HUES6 (cell line): ENCODE data around the gene MFSD11.
A peak's percentile ranks its signal among the peaks of the same experiment; 100 is the strongest.
"Not testable (repeated sequence)": the region's sequence is repeated elsewhere in the genome, so short reads cannot be mapped to it uniquely, and the experiment has no call there.

Experiments
- H3K27ac ChIP-seq: 2 replicates; pipeline ENCODE4 v1.7.0; 2013; ENCODE audit warnings: low read depth, mild to moderate bottlenecking, low read length, inconsistent platforms
- H3K27me3 ChIP-seq: 2 replicates; pipeline ENCODE4 v1.6.1; 2013; ENCODE audit warnings: low read length; ENCODE audit not compliant: control insufficient read depth, insufficient read depth
- H3K36me3 ChIP-seq: 2 replicates; pipeline ENCODE4 v1.6.1; 2013; ENCODE audit warnings: low read length; ENCODE audit not compliant: control insufficient read depth, insufficient read depth
- H3K4me1 ChIP-seq: 2 replicates; pipeline ENCODE4 v1.6.1; 2013; ENCODE audit warnings: low read length; ENCODE audit not compliant: control insufficient read depth, insufficient read depth
- H3K4me3 ChIP-seq: 2 replicates; pipeline ENCODE4 v1.5.1; 2013; ENCODE audit warnings: low read depth, low read length
- H3K9ac ChIP-seq: one replicate; pipeline ENCODE4 v1.6.1; 2013; ENCODE audit warnings: mild to moderate bottlenecking, low read length
- H3K9me3 ChIP-seq: 2 replicates; pipeline ENCODE4 v1.6.1; 2013; ENCODE audit warnings: low read depth, low read length; ENCODE audit not compliant: control insufficient read depth, insufficient read depth

MFSD11 gene

GRCh38 chr17:76720211-76720610 lies 17.7 kb upstream of the MFSD11 start:
- Histone ChIP-seq H3K27me3 (no peaks in the 10 kb centered on the region), H3K9ac (no peak overlapping the region), H3K36me3 (peaks cover 86% of the 10 kb centered on the region), H3K4me1 (no peaks in the 10 kb centered on the region), H3K9me3 (no peaks in the 10 kb centered on the region), H3K27ac (no peak overlapping the region), H3K4me3 (no peak overlapping the region)

GRCh38 chr17:76720941-76721340 lies 17.0 kb upstream of the MFSD11 start:
- Histone ChIP-seq H3K4me1 (peaks cover 4% of the 10 kb centered on the region), H3K9me3 (no peaks in the 10 kb centered on the region), H3K27ac (no peak overlapping the region), H3K4me3 (no peak overlapping the region), H3K36me3 (peaks cover 78% of the 10 kb centered on the region), H3K27me3 (no peaks in the 10 kb centered on the region), H3K9ac (no peak overlapping the region)

GRCh38 chr17:76721463-76721862 lies 16.5 kb upstream of the MFSD11 start:
- no peak overlapping the region for H3K9ac ChIP-seq
- peaks cover 73% of the 10 kb centered on the region for H3K36me3 ChIP-seq
- no peaks in the 10 kb centered on the region for H3K9me3 ChIP-seq
- no peak overlapping the region for H3K4me3 ChIP-seq
- no peaks in the 10 kb centered on the region for H3K27me3 ChIP-seq
- peaks cover 4% of the 10 kb centered on the region for H3K4me1 ChIP-seq
- H3K27ac ChIP-seq, result no peak overlapping the region

GRCh38 chr17:76722279-76722678 lies 15.6 kb upstream of the MFSD11 start:
- peaks cover 65% of the 10 kb centered on the region for H3K36me3 ChIP-seq

GRCh38 chr17:76722977-76723376 lies 14.9 kb upstream of the MFSD11 start:
- H3K27me3 ChIP-seq, H3K27ac ChIP-seq, H3K9me3 ChIP-seq, H3K9ac ChIP-seq, H3K4me3 ChIP-seq: not testable (repeated sequence)
- Histone ChIP-seq H3K4me1 (peaks cover 11% of the 10 kb centered on the region), H3K36me3 (peaks cover 61% of the 10 kb centered on the region)

More at GRCh38 chr17:76722279-76722678, 15.6 kb upstream of the MFSD11 start:
- Histone ChIP-seq H3K4me1 (peaks cover 4% of the 10 kb centered on the region), H3K27me3 (no peaks in the 10 kb centered on the region), H3K9me3 (no peaks in the 10 kb centered on the region), H3K27ac (no peak overlapping the region), H3K9ac (no peak overlapping the region), H3K4me3 (no peak overlapping the region)

- no peaks in the 10 kb centered on the region for H3K27me3 ChIP-seq
- no peaks in the 10 kb centered on the region for H3K9me3 ChIP-seq
- H3K4me3 ChIP-seq, result no peak overlapping the region
- H3K9ac ChIP-seq, result no peak overlapping the region
- no peak overlapping the region for H3K27ac ChIP-seq
- H3K36me3 ChIP-seq, result peaks cover 53% of the 10 kb centered on the region
- peaks cover 11% of the 10 kb centered on the region for H3K4me1 ChIP-seq
Observed at GRCh38 chr17:76723812-76724211, 14.1 kb upstream of the MFSD11 start.

GRCh38 chr17:76725580-76726230 lies 12.2 kb upstream of the MFSD11 start:
- H3K27ac ChIP-seq, result peak overlapping the region; percentile 80
- no peaks in the 10 kb centered on the region for H3K27me3 ChIP-seq
- peaks cover 11% of the 10 kb centered on the region for H3K4me1 ChIP-seq
- H3K4me3 ChIP-seq, result peak overlapping the region; percentile 96
- H3K9ac ChIP-seq, result peak overlapping the region; percentile 86
- H3K9me3 ChIP-seq, result no peaks in the 10 kb centered on the region
- H3K36me3 ChIP-seq, result peaks cover 46% of the 10 kb centered on the region

- Histone ChIP-seq H3K4me3 (peak within 1 kb of the TSS; percentile 96), H3K9ac (peak within 1 kb of the TSS; percentile 90), H3K9me3 (no peaks in the 10 kb centered on the region), H3K4me1 (peaks cover 11% of the 10 kb centered on the region), H3K36me3 (peaks cover 43% of the 10 kb centered on the region), H3K27me3 (no peaks in the 10 kb centered on the region), H3K27ac (peak within 1 kb of the TSS; percentile 99)
Observed at GRCh38 chr17:76726231-76726775, 11.6 kb upstream of the MFSD11 start, which contains the start of gene JMJD6. JMJD6 (minus strand) TSS chr17:76726606; CDS start chr17:76726475, 131 bp downstream.

- H3K36me3 ChIP-seq, result peaks cover 43% of the 10 kb centered on the region
- peak within 1 kb of the TSS; percentile 90 for H3K9ac ChIP-seq
- peaks cover 11% of the 10 kb centered on the region for H3K4me1 ChIP-seq
Observed at GRCh38 chr17:76726776-76727718, 10.9 kb upstream of the MFSD11 start, which contains the start of gene METTL23. METTL23 (plus strand) TSS chr17:76726839; CDS start chr17:76729711, 2,872 bp downstream.

GRCh38 chr17:76727745-76728456 lies 10.0 kb upstream of the MFSD11 start:
- no peaks in the 10 kb centered on the region for H3K9me3 ChIP-seq
- peaks cover 11% of the 10 kb centered on the region for H3K4me1 ChIP-seq
- H3K27me3 ChIP-seq, result no peaks in the 10 kb centered on the region
- peak overlapping the region; percentile 90 for H3K9ac ChIP-seq
- H3K27ac ChIP-seq, result no peak overlapping the region
- H3K4me3 ChIP-seq, result peak overlapping the region; percentile 96
- H3K36me3 ChIP-seq, result peaks cover 44% of the 10 kb centered on the region

More at GRCh38 chr17:76726776-76727718, 10.9 kb upstream of the MFSD11 start, which contains the start of gene METTL23:
- Histone ChIP-seq H3K27me3 (no peaks in the 10 kb centered on the region), H3K9me3 (no peaks in the 10 kb centered on the region), H3K27ac (peak within 1 kb of the TSS; percentile 99), H3K4me3 (peak within 1 kb of the TSS; percentile 96)
